GM19438 (cell line): ENCODE measurements around the gene TUBB2A.
"Not testable (repeated sequence)": the region's sequence is repeated elsewhere in the genome, so short reads cannot be mapped to it uniquely, and the experiment has no call there.

Experiments
- ATAC-seq: cut with Tn5 transposase; IDR thresholded peaks from one replicate; pipeline ENCODE4 v1.9.1; 2021; ENCODE audit warnings: low read depth; ENCODE audit not compliant: unreplicated experiment

TUBB2A gene

DNA sequence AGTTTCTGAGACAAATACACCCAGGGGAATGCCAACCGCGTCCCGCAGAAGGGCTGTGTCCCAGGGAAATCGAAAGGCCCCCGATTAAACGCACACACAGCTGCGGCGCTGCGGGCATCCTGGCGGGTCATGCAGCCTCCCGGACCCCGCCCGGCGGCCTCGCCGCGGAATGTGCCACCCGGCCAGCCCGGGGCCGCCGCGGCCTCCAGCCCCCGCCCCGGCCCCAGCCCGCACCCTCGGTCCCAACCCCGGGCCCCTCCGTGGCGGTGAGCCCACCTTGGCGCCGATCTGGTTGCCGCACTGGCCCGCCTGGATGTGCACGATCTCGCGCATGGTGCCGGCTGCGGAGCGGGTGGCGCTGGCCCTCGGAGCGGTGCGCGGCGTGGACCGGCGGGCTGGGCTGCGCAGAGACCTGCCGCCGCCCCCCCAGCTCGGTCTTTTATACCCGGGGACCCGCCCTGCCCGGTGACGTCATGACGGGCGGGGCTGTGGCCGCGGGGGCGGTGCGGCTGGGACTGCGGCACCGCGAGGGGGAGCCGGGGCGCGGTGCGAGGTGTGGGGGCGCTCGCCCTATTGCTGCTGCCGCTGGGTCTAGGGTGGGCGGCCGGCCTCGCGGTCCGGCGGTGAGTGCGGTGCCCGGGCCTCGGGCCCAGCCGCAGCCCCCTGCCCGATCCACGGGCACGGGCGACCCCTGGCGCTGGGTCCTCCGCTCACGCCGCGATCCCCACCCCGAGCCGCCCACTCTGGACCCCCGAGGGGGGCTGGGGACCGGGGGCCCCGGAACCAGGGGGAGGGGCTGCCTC, at the start of gene TUBB2A:
TSS of gene TUBB2A (minus strand) at position 414 of the 803 bp plus-strand sequence. CDS start at position 333, 81 bp downstream.
- ATAC-seq = peak; percentile 80

GRCh38 chr6:3206339-3207015, 49.1 kb upstream of the TUBB2A start:
- no peak for ATAC-seq

DNA sequence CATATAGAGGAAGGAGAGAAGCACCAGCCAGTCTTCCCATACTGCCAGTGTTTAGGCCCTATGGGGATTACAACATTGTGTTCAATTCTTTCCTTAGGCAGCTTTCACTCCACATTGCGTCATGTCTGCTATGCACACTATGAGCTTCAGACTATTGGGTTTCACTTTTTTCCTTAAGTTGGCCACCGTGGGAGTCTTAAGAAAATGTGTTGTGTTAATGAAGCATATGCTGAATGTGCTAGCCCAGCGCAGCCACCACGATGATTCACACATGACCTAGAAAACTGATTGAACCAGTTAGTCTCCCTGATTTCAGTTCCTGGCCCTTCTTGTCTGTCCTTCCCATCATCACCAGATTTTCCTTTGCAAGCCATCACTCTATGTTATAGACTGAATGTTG, 48.6 kb upstream of the TUBB2A start:
- no peak for ATAC-seq

DNA sequence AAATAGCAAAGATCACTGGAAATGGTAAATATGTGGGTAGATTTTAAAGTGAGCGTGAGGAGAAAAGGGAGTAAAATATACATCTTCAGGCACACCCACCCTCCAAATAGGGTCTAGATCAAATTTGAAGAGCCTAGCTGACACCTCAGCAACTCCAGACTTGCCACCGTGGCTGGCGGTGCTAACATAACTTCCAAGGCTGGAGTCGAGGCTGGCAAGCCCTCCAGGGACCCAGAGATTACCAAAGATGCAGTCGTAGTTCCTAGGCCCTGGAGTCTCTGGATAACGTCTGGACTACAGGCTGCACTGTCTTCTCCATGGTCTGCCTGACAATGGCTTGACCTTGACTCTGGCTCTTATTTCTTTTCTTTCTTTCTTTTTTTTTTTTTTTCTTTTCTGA, 47.6 kb upstream of the TUBB2A start:
- no peak for ATAC-seq

- ATAC-seq = no peak
Measured at GRCh38 chr6:3202999-3203696, 45.8 kb upstream of the TUBB2A start.

GRCh38 chr6:3201388-3201787, 44.0 kb upstream of the TUBB2A start:
- no peak for ATAC-seq

GRCh38 chr6:3200682-3201081, 43.3 kb upstream of the TUBB2A start:
- ATAC-seq = no peak

DNA sequence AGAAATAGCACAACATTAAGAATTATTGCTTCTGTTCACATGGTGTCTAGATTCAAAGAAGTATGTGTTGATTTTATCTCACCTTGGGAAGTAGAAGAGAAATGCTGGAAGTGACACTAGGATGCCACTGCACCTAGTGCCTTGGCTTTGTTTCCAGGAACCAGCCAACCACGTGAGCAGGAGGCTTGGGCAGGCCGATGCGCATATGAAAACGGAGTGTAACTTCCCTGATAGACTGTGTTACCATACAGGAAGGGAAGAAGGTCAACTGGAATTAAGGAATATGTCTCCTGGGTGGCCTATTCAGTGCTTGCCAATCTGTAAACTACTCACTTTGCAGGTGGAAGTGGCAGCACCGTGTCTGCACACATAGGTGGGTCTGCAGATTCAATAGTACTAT, 42.0 kb upstream of the TUBB2A start:
- no peak for ATAC-seq

DNA sequence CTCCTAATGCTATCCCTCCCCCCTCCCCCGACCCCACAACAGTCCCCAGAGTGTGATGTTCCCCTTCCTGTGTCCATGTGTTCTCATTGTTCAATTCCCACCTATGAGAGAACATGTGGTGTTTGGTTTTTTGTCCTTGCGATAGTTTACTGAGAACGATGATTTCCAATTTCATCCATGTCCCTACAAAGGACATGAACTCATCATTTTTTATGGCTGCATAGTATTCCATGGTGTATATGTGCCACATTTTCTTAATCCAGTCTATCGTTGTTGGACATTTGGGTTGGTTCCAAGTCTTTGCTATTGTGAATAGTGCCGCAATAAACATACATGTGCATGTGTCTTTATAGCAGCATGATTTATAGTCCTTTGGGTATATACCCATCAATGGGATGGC, 40.4 kb upstream of the TUBB2A start:
- ATAC-seq = not testable (repeated sequence)

GRCh38 chr6:3196770-3197169, 39.4 kb upstream of the TUBB2A start:
- ATAC-seq = no peak

DNA sequence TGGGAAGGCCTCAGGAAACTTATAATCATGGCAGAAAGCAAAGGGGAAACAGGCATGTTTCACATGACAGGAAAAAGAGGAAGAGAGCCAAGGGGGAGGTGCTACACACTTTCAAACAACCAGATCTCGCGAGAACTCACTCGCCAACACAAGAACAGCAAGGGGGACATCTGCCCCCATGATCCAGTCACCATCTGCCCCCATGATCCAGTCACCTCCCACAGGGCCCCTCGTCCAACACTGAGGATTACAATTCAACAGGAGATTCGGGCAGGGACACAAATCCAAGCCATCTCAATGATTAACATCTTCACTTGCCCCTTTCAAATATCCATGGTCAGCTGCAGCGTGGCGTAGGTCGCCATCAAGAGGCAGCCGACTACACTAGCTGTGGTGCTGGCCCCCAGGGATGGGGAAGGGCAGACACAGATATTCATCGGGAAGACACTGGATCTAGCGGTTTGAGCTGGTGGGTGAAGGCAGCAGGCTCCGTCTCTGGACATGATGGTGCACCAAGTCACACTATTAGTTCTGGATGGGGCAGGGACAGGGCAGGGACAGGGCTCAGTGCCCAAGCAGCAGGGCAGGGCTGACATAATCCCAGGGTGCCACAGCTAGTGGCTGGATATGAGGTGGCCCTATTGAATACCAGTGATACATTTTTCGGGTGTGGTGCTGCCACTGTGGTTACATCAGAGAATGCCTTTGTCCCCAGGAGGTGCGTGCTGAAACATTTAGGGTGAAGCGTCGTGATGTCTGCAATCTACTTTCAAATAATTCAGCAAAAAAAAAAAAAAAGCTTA, 38.6 kb upstream of the TUBB2A start:
- no peak for ATAC-seq

GRCh38 chr6:3195420-3195694, 38.0 kb upstream of the TUBB2A start:
- ATAC-seq = no peak

GRCh38 chr6:3194535-3195419, 37.4 kb upstream of the TUBB2A start:
- no peak for ATAC-seq

- no peak for ATAC-seq
Measured at GRCh38 chr6:3193102-3193849, 35.9 kb upstream of the TUBB2A start.

DNA sequence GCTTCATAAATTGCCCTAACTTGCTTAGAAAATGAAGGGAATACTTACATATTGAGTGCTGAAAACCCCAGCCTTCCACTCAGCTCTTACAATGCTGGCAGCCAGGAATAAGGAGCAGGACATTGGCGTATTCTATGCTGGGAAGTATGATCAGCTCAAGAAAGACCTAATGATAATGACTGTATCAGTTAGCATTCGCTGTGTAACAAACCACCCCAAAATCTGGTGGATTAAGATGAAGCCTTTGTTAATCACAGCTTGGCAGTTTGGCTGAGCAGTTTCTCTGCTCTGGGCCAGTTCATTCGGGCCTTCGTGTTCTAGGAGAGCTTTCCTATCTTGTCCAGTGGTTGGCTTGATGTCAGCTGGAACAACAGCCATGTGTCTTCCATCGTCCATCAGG, 33.4 kb upstream of the TUBB2A start:
- ATAC-seq = no peak

DNA sequence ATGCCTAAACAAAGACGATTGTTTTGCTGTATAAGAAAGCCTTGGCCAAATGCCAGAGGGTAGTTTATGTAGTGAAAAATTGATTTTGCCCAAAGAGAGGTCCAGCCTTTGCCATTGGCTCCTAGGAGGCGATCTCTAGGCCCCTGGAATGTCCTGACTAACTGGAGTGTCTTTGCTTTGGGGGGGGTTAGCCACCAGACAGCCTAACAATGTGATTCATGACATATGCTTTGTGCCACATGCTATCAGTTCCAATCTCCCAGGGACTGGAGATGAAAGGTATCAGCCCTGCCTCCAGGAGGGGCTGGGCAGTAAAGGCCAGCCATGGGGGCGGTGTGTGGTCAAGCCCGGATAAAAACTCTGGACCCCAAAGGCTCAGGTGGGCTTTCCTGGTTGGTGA, 32.7 kb upstream of the TUBB2A start:
- ATAC-seq = no peak

DNA sequence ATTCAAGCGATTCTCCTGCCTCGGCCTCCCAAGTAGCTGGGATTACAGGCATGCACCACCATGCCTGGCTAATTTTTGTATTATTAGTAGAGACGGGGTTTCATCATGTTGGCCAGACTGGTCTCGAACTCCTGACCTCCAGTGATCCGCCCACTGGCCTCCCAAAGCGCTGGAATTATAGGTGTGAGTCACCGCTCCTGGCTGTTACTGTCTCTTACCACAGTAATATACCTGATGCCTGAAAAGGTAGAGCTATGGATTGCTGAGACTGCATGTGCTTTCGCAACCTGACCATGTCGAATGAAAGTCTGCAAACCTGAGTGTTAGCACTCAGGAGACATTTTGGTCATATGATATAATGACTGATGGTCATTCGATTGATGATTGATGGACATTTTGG, 31.8 kb upstream of the TUBB2A start:
- not testable (repeated sequence) for ATAC-seq

DNA sequence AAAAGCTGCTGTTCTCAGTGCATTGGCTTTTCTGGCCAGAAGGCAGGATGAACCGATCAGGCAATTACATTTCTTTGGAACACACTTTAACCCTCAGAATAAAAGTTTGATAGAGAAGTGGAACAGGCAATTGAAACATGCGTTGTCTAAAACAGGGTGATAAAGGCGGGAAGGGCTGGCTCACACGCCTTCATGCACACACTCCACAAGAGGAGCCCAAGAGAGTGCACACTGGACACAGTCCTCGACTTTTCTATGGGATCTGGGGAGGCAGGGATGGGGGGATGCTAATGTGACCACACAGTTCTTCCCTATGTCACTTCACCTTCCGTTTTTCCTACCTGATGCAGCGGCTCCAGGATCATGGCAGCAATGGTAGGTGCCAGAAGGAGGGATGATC, 30.9 kb upstream of the TUBB2A start:
- ATAC-seq = no peak

DNA sequence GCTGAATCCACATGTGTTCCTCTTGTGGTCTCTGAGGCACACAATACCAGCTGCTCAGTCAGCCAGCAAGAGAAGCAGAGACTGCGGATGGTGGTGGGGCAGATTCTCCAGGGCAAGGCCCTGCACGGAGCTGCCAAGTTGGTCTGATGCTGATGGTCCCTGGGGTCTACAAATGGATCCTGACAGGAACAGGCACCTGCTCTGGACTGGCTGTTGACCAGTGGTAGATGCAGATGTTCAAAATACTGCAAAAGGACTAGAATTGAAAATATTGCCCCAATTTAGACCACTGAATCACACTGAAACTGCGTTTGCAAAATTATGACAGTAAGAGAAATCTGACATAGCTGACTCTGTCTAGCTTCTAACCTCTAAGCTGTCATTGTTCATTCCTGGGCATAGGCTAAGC, 29.6 kb upstream of the TUBB2A start:
- ATAC-seq = no peak
